Adrenal gland (tissue), 5 donors: Measurements from ENCODE around the gene ZNF598.

Experiments used
- POLR2A ChIP-seq, 2 donors: fragments of 450-650 bp; IDR thresholded peaks; one replicate each; pipeline ENCODE4 v1.6.1; 2017; ENCODE audit warnings: antibody characterized with exemption in 2 of 2, mild to moderate bottlenecking in 2 of 2, moderate library complexity in 1 of 2
- TF ChIP-seq, protein P1 (sequence below), 6 experiments: fragments of 450-650 bp in 4 of 6; fragments of 200-600 bp in 2 of 6; sonication (generic) in 1 of 6; IDR thresholded peaks; 1 replicate in 5 of 6; 2 replicates in 1 of 6; pipeline versions ENCODE4 v1.5.1 to v1.8.0; 2016 to 2021; ENCODE audit warnings: antibody characterized with exemption in 6 of 6, mild to moderate bottlenecking in 2 of 6, moderate library complexity in 1 of 6
- donor health status: DM: no; HTN: no; CAD: no.

DNA sequence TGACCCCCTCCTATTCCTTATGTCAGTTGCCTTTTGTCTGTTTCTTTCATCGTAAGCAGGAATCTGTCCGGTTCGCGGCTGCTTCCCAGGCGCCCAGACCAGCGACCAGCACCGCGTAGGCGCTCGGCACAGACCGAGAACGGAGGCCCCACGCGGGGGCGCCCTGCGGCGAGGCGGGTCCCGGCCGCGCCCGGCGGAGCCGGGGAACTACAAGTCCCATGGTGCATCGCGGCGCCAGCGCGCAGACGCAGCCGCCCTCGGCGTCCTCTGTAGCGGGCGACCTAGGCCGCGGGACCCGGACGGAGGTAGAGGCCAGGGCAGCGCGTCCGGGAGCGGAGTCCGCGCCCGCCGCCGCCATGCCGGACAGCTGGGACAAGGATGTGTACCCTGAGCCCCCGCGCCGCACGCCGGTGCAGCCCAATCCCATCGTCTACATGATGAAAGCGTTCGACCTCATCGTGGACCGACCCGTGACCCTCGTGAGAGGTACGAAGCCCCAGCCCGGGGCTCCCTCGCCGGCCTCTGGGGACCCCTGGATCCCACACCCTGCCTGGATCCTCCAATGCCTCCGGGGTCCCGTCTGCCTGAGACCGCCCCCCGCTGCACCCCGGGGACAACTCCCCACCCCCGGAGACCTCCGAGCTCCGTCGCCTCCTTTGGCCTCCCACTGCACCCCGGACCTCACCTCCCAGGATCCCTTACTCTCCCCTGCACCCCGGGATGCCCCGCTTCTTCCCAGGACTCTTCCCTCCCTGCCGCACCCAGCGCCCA is 50.2 kb downstream of the ZNF598 start, which contains the start of gene NDUFB10:
- TF ChIP-seq, protein P1, sequence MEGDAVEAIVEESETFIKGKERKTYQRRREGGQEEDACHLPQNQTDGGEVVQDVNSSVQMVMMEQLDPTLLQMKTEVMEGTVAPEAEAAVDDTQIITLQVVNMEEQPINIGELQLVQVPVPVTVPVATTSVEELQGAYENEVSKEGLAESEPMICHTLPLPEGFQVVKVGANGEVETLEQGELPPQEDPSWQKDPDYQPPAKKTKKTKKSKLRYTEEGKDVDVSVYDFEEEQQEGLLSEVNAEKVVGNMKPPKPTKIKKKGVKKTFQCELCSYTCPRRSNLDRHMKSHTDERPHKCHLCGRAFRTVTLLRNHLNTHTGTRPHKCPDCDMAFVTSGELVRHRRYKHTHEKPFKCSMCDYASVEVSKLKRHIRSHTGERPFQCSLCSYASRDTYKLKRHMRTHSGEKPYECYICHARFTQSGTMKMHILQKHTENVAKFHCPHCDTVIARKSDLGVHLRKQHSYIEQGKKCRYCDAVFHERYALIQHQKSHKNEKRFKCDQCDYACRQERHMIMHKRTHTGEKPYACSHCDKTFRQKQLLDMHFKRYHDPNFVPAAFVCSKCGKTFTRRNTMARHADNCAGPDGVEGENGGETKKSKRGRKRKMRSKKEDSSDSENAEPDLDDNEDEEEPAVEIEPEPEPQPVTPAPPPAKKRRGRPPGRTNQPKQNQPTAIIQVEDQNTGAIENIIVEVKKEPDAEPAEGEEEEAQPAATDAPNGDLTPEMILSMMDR (IDR thresholded peaks at IDR 0.05), result peak; percentile 19 to 60 (median 50)
- peak; percentile 86 to 96 for TF ChIP-seq POLR2A (IDR thresholded peaks at IDR 0.05)
